CD4-positive, CD25-positive, alpha-beta regulatory T cell (primary cell): ENCODE data around the gene SPON1. TPM values are rescaled to one million over a fixed set of nuclear protein-coding genes. Genes with fewer than 3 reads are reported as not detected.
"Not testable (repeated sequence)": the region's sequence is repeated elsewhere in the genome, so short reads cannot be mapped to it uniquely, and the experiment has no call there.

Experiments
- ATAC-seq, 2 donors: fragments of 150-1000 bp; cut with Tn5 transposase; one replicate each; pipeline ENCODE4 v1.10.0; 2021; ENCODE audit warnings: low read depth in 2 of 2, moderate number of reproducible peaks in 2 of 2, moderate library complexity in 1 of 2
- DNase-seq, 3 donors: peaks; one replicate each; pipeline versions ENCODE4 v3.0.0 to v3.0.0-alpha.2; 2012 to 2022; ENCODE audit warnings: mixed read lengths in 1 of 3
- H3K27ac ChIP-seq: one replicate; pipeline ENCODE4 v1.7.0; 2013; ENCODE audit warnings: mild to moderate bottlenecking, low read length; ENCODE audit not compliant: insufficient read depth, poor library complexity, severe bottlenecking
- H3K27me3 ChIP-seq: one replicate; pipeline ENCODE4 v1.7.0; 2013; ENCODE audit warnings: low read length; ENCODE audit not compliant: control insufficient read depth, insufficient read depth
- H3K36me3 ChIP-seq: one replicate; pipeline ENCODE4 v1.7.0; 2013; ENCODE audit warnings: mild to moderate bottlenecking, low read length, moderate library complexity; ENCODE audit not compliant: control insufficient read depth, insufficient read depth
- H3K4me1 ChIP-seq: 2 replicates; pipeline ENCODE4 v1.7.0; 2013; ENCODE audit warnings: mild to moderate bottlenecking, low read length; ENCODE audit not compliant: insufficient read depth, control insufficient read depth, poor library complexity, severe bottlenecking
- H3K4me3 ChIP-seq: one replicate; pipeline ENCODE4 v1.7.0; 2013; ENCODE audit warnings: low read depth, mild to moderate bottlenecking, low read length, moderate library complexity
- H3K9me3 ChIP-seq, 2 experiments: 1 replicate in 1 of 2; 2 replicates in 1 of 2; pipeline ENCODE4 v1.7.0; 2013; ENCODE audit warnings: low read length in 2 of 2, mild to moderate bottlenecking in 1 of 2, moderate library complexity in 1 of 2; ENCODE audit not compliant: control insufficient read depth in 2 of 2
- H3K27ac Mint-ChIP-seq, 3 donors: one replicate each; pipeline ENCODE4 v1.8.0; 2020 to 2022; ENCODE audit warnings: mild to moderate bottlenecking in 3 of 3, mixed read lengths in 3 of 3, moderate library complexity in 2 of 3
- H3K27me3 Mint-ChIP-seq: one replicate; pipeline ENCODE4 v1.8.0; 2022; ENCODE audit warnings: mild to moderate bottlenecking, mixed read lengths
- H3K36me3 Mint-ChIP-seq: one replicate; pipeline ENCODE4 v1.8.0; 2020; ENCODE audit warnings: mixed read lengths
- H3K4me1 Mint-ChIP-seq, 4 donors: one replicate each; pipeline ENCODE4 v1.8.0; 2020 to 2022; ENCODE audit warnings: mixed read lengths in 4 of 4, mild to moderate bottlenecking in 1 of 4
- H3K4me3 Mint-ChIP-seq, 4 donors: one replicate each; pipeline ENCODE4 v1.8.0; 2020 to 2022; ENCODE audit warnings: mild to moderate bottlenecking in 4 of 4, mixed read lengths in 4 of 4, moderate library complexity in 3 of 4
- H3K9me3 Mint-ChIP-seq, 7 donors: one replicate each; pipeline ENCODE4 v1.8.0; 2020 to 2022; ENCODE audit warnings: mixed read lengths in 7 of 7, mild to moderate bottlenecking in 3 of 7, moderate library complexity in 2 of 7
- polyA plus RNA-seq, 4 donors: library from polyadenylated mRNA; unstranded; fragments of 300-500 nt; fragmentation: Illumina TruSeq; gene quantifications; one replicate each; pipeline ENCODE4 v1.2.3, GENCODE V29; 2021
- total RNA-seq: library from RNA; stranded (reverse); gene quantifications from one replicate; pipeline ENCODE4 v1.2.3, GENCODE V29; 2022

The SPON1 gene
- total and polyA plus RNA-seq, 5 donors from 2014 or later: 0.45 to 1.2 (median 0.86) TPM

DNA sequence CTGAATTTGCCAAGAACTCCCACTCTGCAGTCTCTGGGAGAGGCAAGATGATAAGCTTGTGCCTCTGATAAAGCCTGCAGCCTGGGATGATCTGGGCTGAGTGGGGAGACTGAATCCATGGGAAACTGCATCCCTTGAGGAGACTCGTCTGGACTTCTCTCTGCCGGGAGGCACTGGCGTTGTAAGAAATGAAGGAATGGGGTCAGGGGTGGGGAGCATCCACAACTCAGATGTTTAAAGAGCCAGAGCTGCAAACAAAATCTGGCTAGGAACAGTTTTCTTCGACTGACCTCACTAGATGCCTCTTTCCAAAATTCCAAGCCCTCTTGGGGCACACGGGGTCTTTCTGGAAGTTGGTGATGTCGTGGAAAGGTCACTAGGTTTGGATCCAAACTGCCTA lies 64.4 kb downstream of the SPON1 start:
- Histone ChIP-seq H3K27ac (no peak overlapping the region), H3K36me3 (no peaks in the 10 kb centered on the region), H3K27me3 (no peaks in the 10 kb centered on the region), H3K4me3 (no peak overlapping the region), H3K9me3 (no peaks in the 10 kb centered on the region), H3K4me1 (no peaks in the 10 kb centered on the region)
- Mint-ChIP-seq H3K36me3 (no peaks in the 10 kb centered on the region), H3K27ac (no peak overlapping the region), H3K4me1 (peaks cover 0 to 2% (median 0%) of the 10 kb centered on the region in 4 donors), H3K9me3 (no peaks in the 10 kb centered on the region), H3K4me3 (no peak overlapping the region), H3K27me3 (peaks cover 4% of the 10 kb centered on the region)
- DNase-seq: no peak
- ATAC-seq: no peak

- no peaks in the 10 kb centered on the region for H3K9me3 ChIP-seq
- no peaks in the 10 kb centered on the region for H3K36me3 ChIP-seq
- DNase-seq (no peak), ATAC-seq (no peak)
- no peak overlapping the region for H3K27ac ChIP-seq
- H3K4me1 Mint-ChIP-seq: peaks cover 0 to 2% (median 0%) of the 10 kb centered on the region in 4 donors
- H3K4me3 ChIP-seq: no peak overlapping the region
- H3K4me1 ChIP-seq: no peaks in the 10 kb centered on the region
- H3K9me3 Mint-ChIP-seq: no peaks in the 10 kb centered on the region
- peaks cover 4% of the 10 kb centered on the region for H3K27me3 Mint-ChIP-seq
- H3K4me3 Mint-ChIP-seq: no peak overlapping the region
- H3K27ac Mint-ChIP-seq: no peak overlapping the region
- no peaks in the 10 kb centered on the region for H3K36me3 Mint-ChIP-seq
- no peaks in the 10 kb centered on the region for H3K27me3 ChIP-seq
Observed at GRCh38 chr11:14027525-14027924, 65.0 kb downstream of the SPON1 start.

- Histone ChIP-seq H3K4me3 (no peak overlapping the region), H3K9me3 (no peaks in the 10 kb centered on the region), H3K36me3 (no peaks in the 10 kb centered on the region), H3K27me3 (no peaks in the 10 kb centered on the region), H3K27ac (no peak overlapping the region), H3K4me1 (no peaks in the 10 kb centered on the region)
- Mint-ChIP-seq H3K36me3 (no peaks in the 10 kb centered on the region), H3K27me3 (peaks cover 4% of the 10 kb centered on the region), H3K9me3 (no peaks in the 10 kb centered on the region), H3K4me1 (no peaks in the 10 kb centered on the region), H3K4me3 (no peak overlapping the region), H3K27ac (no peak overlapping the region)
- DNase-seq: no peak
- ATAC-seq: no peak
Observed at GRCh38 chr11:14029440-14029839, 66.9 kb downstream of the SPON1 start.

- Mint-ChIP-seq H3K36me3 (no peaks in the 10 kb centered on the region), H3K9me3 (no peaks in the 10 kb centered on the region), H3K4me1 (no peaks in the 10 kb centered on the region), H3K27ac (no peak overlapping the region), H3K4me3 (no peak overlapping the region), H3K27me3 (peaks cover 4% of the 10 kb centered on the region)
- H3K27ac ChIP-seq: no peak overlapping the region
- no peak overlapping the region for H3K4me3 ChIP-seq
- ATAC-seq (no peak), DNase-seq (no peak)
- no peaks in the 10 kb centered on the region for H3K4me1 ChIP-seq
- H3K27me3 ChIP-seq: no peaks in the 10 kb centered on the region
- no peaks in the 10 kb centered on the region for H3K9me3 ChIP-seq
- H3K36me3 ChIP-seq: no peaks in the 10 kb centered on the region
Observed at GRCh38 chr11:14029971-14030920, 67.7 kb downstream of the SPON1 start.

GRCh38 chr11:14035526-14035925 lies 73.0 kb downstream of the SPON1 start:
- not testable (repeated sequence) for H3K27me3 Mint-ChIP-seq, ATAC-seq

GRCh38 chr11:14036469-14036868 lies 73.9 kb downstream of the SPON1 start:
- DNase-seq (no peak), ATAC-seq (no peak)
- Histone ChIP-seq H3K36me3 (no peaks in the 10 kb centered on the region), H3K9me3 (peaks cover 0 to 2% of the 10 kb centered on the region in 2 experiments), H3K4me1 (no peaks in the 10 kb centered on the region), H3K4me3 (no peak overlapping the region), H3K27ac (no peak overlapping the region), H3K27me3 (peaks cover 6% of the 10 kb centered on the region)
- H3K36me3 Mint-ChIP-seq: no peaks in the 10 kb centered on the region
- H3K4me3 Mint-ChIP-seq: no peak overlapping the region
- H3K9me3 Mint-ChIP-seq: peaks cover 0 to 1% (median 0%) of the 10 kb centered on the region in 7 donors
- no peak overlapping the region for H3K27ac Mint-ChIP-seq
- no peaks in the 10 kb centered on the region for H3K4me1 Mint-ChIP-seq
- H3K27me3 Mint-ChIP-seq: no peaks in the 10 kb centered on the region

More at GRCh38 chr11:14035526-14035925, 73.0 kb downstream of the SPON1 start:
- H3K4me1 Mint-ChIP-seq, H3K9me3 Mint-ChIP-seq, H3K27ac Mint-ChIP-seq, H3K27me3 ChIP-seq, DNase-seq, H3K9me3 ChIP-seq, H3K36me3 ChIP-seq, H3K4me3 ChIP-seq, H3K27ac ChIP-seq, H3K36me3 Mint-ChIP-seq, H3K4me3 Mint-ChIP-seq, H3K4me1 ChIP-seq: not testable (repeated sequence)

DNA sequence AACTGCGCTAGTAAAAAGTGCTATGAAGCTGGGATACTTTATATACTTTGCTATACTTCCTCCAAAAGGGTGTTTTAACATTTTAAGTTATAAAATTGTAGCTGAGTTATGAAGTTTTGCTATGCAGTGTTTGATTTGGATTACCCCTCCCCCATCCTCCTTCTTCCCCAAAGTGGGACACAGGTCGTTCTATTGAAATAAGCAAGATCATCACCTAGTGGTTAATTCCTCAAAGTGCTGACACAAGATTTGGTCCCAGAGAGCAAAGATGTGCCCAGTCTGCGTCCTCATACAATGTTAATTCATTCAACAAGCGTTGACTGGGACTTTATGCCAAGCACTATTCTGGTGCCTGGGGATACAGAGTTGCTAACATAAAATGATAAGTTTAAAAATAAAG lies 78.5 kb downstream of the SPON1 start:
- Histone ChIP-seq H3K27me3 (peaks cover 6% of the 10 kb centered on the region), H3K9me3 (peaks cover 0 to 2% of the 10 kb centered on the region in 2 experiments), H3K4me3 (no peak overlapping the region), H3K27ac (no peak overlapping the region), H3K36me3 (no peaks in the 10 kb centered on the region), H3K4me1 (no peaks in the 10 kb centered on the region)
- Mint-ChIP-seq H3K9me3 (peaks cover 0 to 1% (median 0%) of the 10 kb centered on the region in 7 donors), H3K27ac (no peak overlapping the region), H3K4me1 (no peaks in the 10 kb centered on the region), H3K27me3 (peaks cover 5% of the 10 kb centered on the region), H3K36me3 (no peaks in the 10 kb centered on the region), H3K4me3 (no peak overlapping the region)
- no peak for ATAC-seq
- DNase-seq: no peak

- H3K27me3 ChIP-seq: peaks cover 6% of the 10 kb centered on the region
- no peaks in the 10 kb centered on the region for H3K4me1 Mint-ChIP-seq
- H3K9me3 Mint-ChIP-seq: peaks cover 0 to 1% (median 0%) of the 10 kb centered on the region in 7 donors
- ATAC-seq: no peak
- H3K4me3 ChIP-seq: no peak overlapping the region
- no peak overlapping the region for H3K27ac ChIP-seq
- H3K36me3 ChIP-seq: no peaks in the 10 kb centered on the region
- H3K36me3 Mint-ChIP-seq: no peaks in the 10 kb centered on the region
- no peak for DNase-seq
- no peaks in the 10 kb centered on the region for H3K4me1 ChIP-seq
- H3K27ac Mint-ChIP-seq: no peak overlapping the region
- H3K4me3 Mint-ChIP-seq: no peak overlapping the region
- H3K27me3 Mint-ChIP-seq: peaks cover 5% of the 10 kb centered on the region
- peaks cover 0 to 2% of the 10 kb centered on the region in 2 experiments for H3K9me3 ChIP-seq
Observed at GRCh38 chr11:14041565-14041964, 79.0 kb downstream of the SPON1 start.
